Hepatocyte (in vitro differentiated cells): ENCODE measurements around the gene CXADR.
"Not testable (repeated sequence)": the region's sequence is repeated elsewhere in the genome, so short reads cannot be mapped to it uniquely, and the experiment has no call there.

Experiments used
- EZH2 ChIP-seq: fragments of 200-600 bp; sonication (generic); IDR thresholded peaks from 2 replicates; pipeline ENCODE4 v1.6.1; 2016; ENCODE audit warnings: antibody characterized with exemption, mild to moderate bottlenecking, borderline replicate concordance
- EZH2phosphoT487 ChIP-seq: fragments of 200-600 bp; sonication (generic); IDR thresholded peaks from one replicate; pipeline ENCODE4 v1.6.1; 2018; ENCODE audit warnings: antibody characterized with exemption, mild to moderate bottlenecking, low read depth, moderate library complexity; ENCODE audit not compliant: unreplicated experiment, severe bottlenecking
- TF ChIP-seq, protein P1 (sequence below): fragments of 200-600 bp; sonication (generic); IDR thresholded peaks from 2 replicates; pipeline ENCODE4 v1.5.1; 2016; ENCODE audit warnings: antibody characterized with exemption, mild to moderate bottlenecking; ENCODE audit not compliant: poor library complexity

DNA sequence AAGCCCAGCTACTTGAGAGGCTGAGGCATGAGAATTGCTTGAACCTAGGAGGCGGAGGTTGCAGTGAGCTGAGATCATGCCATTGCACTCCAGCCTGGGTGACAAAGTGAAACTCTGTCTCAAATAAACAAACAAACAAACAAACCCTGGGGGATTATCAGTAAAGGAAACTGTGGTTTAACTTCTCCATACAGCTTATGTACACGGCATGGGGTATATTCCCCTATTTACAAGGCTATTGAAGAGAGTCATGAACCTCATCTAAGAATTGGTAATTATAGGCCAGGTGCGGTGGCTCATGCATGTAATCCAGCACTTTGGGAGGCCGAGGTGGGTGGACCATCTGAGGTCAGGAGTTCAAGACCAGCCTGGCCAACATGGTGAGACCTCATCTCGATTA, 9.9 kb upstream of the CXADR start:
- TF ChIP-seq, protein P1, sequence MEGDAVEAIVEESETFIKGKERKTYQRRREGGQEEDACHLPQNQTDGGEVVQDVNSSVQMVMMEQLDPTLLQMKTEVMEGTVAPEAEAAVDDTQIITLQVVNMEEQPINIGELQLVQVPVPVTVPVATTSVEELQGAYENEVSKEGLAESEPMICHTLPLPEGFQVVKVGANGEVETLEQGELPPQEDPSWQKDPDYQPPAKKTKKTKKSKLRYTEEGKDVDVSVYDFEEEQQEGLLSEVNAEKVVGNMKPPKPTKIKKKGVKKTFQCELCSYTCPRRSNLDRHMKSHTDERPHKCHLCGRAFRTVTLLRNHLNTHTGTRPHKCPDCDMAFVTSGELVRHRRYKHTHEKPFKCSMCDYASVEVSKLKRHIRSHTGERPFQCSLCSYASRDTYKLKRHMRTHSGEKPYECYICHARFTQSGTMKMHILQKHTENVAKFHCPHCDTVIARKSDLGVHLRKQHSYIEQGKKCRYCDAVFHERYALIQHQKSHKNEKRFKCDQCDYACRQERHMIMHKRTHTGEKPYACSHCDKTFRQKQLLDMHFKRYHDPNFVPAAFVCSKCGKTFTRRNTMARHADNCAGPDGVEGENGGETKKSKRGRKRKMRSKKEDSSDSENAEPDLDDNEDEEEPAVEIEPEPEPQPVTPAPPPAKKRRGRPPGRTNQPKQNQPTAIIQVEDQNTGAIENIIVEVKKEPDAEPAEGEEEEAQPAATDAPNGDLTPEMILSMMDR, result not testable (repeated sequence)
- TF ChIP-seq EZH2phosphoT487, EZH2: not testable (repeated sequence)
